T47D (cell line): ENCODE results near the gene CNTN4.

Experiments
- DNase-seq, 2 experiments: peaks; one replicate each; pipeline versions ENCODE4 v3.0.0 to v3.0.0-alpha.2; 2011 to 2012; ENCODE audit warnings: low read depth in 1 of 2, low spot score in 1 of 2
- JUND ChIP-seq: IDR thresholded peaks from 2 replicates; pipeline ENCODE4 v1.6.1; 2012; ENCODE audit warnings: low read depth
- in situ Hi-C: cut with HindIII; loops from 2 replicates; pipeline ENCODE4 v1.10.0; 2016; ENCODE audit warnings: low sequenced_read_pairs, low pct_unique_long_range_greater_than_20kb

Gene CNTN4

DNA sequence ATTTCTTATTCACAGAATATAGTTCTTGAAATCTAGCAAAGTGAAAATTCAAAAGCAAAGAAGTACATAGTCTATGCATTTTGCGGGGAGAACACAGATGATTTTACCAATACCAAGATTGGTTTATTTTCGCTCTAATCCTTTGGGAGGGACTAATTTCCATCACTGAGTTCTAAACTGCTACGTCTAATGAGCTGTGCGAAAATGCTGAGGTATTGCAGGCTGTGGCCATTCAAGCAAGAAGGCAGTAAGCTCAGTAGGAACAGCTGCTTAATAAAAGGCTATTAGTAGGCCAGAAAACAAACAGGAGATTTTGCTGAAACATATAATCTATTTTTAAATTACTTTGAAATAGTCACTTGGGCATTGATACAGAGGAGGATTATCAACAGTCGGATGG is 379.0 kb downstream of the CNTN4 start:
- in situ Hi-C loops = no loop called here
- TF ChIP-seq JUND = no peak

GRCh38 chr3:2484162-2485026 is 385.7 kb downstream of the CNTN4 start:
- in situ Hi-C loops = no loop called here
- DNase-seq = no peak
- TF ChIP-seq JUND = no peak

More for the DNA sequence above, 379.0 kb downstream of the CNTN4 start:
- DNase-seq = no peak

DNA sequence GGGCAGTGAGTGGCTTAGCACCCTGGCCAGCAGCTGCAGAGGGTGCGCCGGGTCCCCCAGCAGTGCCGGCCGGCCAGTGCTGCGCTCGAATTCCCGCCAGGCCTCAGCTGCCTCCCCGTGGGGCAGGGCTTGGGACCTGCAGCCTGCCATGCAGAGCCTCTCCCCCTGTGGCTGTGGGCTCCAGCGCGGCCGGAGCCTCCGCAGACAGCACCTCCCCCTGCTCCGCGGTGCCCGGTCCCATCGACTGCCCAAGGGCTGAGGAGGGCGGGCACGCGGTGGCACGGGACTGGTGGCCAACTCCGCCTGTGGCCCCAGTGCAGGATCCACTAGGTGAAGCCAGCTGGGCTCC is 386.3 kb downstream of the CNTN4 start:
- no peak for TF ChIP-seq JUND
- in situ Hi-C loops = no loop called here
- no peak for DNase-seq

DNA sequence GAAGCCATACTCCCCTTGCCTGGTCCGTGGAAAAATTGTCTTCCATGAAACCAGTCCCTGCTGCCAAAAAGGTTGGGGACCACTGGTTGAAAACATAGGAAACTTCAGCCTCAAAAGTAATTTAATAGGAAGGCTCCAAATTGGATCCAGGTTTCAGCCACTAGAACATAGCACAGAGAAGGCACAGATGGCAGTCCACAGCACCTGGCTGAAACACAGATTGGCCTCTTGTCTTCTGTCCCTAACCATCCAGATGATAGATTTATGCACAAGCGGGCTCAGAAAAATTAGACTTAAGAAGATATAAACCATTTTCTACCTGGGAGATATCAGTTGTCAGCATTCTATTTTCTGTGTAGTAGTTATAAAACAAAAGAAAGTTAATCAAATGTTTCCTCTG is 397.1 kb downstream of the CNTN4 start:
- no peak for TF ChIP-seq JUND
- in situ Hi-C loops = no loop called here
- no peak for DNase-seq

- in situ Hi-C loops = no loop called here
- DNase-seq = no peak
- no peak for TF ChIP-seq JUND
Observed at GRCh38 chr3:2504912-2505311, 406.2 kb downstream of the CNTN4 start.

DNA sequence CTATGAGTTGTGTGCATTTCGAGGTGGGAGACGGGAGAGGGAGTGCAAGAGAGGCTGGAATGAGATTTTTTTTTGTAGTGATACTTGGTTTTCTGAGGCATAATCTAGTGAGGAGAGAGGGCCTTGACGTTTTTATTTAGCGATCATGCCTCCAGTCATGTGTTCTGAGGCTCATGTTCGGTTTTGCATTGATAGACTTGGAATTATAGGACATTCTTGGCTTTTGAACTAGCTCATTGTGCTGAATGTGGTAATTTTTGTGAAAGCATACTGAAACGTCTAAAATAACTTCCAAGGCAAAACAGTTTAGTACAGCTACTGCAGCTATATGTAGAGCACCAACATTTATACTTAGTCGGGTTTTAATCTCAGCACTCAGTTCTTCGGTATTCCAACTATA is 408.1 kb downstream of the CNTN4 start:
- no peak for DNase-seq
- in situ Hi-C loops = no loop called here
- no peak for TF ChIP-seq JUND

DNA sequence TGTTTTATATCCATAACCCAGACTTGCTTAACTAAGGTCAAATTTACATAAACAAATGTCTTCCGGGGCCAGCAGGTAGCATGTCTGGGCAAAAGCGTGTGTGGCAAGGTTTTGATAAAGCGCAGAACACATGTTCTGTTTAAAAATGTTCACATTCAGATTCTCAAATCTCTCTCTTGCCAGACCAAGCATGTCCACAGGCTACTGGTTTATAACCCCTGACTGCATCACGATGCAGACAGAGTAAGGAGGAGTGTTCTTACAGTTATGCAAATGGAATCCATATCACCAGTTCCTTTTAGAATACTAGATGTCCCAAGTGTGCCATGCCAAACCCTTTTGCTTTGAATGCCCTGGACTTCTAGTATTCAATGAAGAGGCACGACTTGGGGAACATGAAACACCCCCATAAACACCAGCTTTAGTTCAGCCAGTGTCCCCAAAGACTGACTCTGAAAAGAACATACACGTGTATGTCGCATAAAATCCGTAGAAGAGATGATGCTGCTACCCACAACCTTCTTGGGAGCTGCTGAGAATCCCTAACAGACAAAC is 412.0 kb downstream of the CNTN4 start:
- no peak for TF ChIP-seq JUND
- in situ Hi-C loops = no loop called here
- DNase-seq = no peak

- no peak for TF ChIP-seq JUND
- DNase-seq = no peak
- in situ Hi-C loops = no loop called here
Observed at GRCh38 chr3:2511356-2511755, 412.7 kb downstream of the CNTN4 start.

DNA sequence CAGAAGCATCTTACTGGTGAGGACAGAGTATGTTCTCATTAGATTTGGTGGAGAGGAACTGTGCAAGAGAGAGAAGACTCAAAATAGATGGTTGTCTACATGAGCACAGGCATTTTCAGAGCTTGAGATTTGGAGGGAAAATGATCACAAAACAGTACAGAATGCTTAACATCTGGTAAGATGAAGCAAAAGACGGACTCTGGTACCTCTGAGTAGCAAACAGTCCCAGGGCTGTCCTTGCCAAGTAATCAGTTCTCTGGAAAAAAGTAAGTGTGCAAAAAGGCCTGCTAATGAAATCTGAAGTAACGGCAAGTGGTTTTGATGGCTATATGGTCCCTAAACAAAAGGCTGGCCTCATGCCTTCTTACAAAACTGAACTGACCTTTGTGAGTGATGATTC is 414.2 kb downstream of the CNTN4 start:
- no peak for TF ChIP-seq JUND
- in situ Hi-C loops = no loop called here
- no peak for DNase-seq

DNA sequence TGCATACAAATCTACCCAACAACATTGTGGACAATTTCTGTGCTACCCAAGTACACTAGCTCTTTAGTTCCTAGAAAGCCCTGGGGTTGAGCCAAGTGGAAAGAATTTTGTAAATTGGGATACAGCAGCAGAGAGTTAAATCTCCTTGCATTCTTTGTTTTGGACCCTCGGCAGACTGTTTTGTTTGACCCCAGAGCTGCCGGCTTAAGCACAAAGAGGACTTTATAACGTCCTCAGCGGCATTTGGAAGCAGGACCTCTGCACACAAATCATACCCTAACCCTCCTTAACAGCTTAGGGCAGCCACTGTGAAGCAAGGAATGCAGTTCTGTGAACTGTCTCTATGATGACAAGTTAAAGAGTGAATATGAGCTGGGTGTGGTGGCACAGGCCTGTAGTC is 415.3 kb downstream of the CNTN4 start:
- in situ Hi-C loops = no loop called here
- no peak for DNase-seq
- no peak for TF ChIP-seq JUND

DNA sequence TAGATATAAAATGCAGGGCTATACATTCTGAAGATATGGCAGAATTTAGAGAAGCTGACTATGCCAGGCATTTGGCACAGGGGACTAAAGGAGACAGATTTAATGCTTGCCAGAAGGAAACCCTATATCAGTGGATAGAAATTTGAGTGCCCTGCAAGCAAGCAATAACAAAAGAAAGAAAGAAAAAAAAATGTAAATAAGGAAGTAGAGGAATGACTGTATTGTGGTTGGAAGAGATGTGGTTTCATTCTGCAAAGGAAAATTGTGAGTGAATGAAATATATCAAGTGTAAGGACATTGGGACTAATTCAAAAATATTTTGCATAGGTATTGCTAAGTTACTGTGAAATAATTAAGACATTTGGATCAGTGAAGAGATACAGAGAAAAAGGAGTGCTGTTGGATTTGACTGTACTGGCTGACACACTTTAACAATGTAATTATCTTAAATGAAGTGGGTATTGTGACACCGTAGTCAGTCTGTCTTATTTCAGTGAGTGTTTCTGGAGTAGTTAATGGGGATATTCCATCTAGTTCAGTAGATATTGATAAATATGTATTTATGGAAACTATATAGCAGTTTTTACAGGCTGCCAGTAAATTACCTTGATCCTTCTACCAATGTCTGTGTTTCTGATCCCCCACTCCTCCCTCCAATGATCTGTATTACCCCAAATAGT is 418.2 kb downstream of the CNTN4 start:
- TF ChIP-seq JUND = no peak
- no peak for DNase-seq
- in situ Hi-C loops = no loop called here

GRCh38 chr3:2517500-2518172 is 419.0 kb downstream of the CNTN4 start:
- in situ Hi-C loops = no loop called here
- DNase-seq = no peak
- TF ChIP-seq JUND = no peak
